ENCODE results near the gene ITGAV.

DNA sequence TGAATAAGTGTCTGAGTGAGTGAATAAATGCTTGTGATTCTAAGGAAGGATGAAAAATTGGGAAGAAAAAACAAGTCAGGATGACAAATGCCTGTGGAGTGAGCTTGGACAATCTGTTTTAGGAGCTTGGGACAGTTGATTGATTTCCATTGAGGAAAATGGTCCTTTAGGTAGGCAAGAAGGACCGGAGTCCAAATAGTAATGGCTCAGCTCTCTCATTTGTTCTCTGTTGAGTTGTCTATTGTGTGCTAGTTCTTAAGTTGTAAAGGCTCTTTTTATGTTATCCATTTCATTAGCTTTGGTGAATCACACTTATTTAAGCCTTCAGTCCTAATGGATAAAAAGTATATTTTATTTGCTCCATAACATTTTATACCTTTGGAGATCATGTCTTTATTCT lies 135.9 kb downstream of the ITGAV start:
- TF ChIP-seq POLR2A (IDR thresholded peaks at IDR 0.05; ENCODE audit: low read depth, low read length) (no peak), TAF1 (IDR thresholded peaks at IDR 0.05; ENCODE audit: borderline replicate concordance, low read depth, low read length) (no peak), POLR2AphosphoS5 (IDR thresholded peaks at IDR 0.05; ENCODE audit: low read depth, low read length) (no peak)
